PC-9 (cell line): ENCODE results near the gene RNASE7. TPM values are rescaled to one million over a fixed set of nuclear protein-coding genes. Genes with fewer than 3 reads are reported as not detected.

Experiments
- BruUV-seq: library from RNA; stranded (reverse); fragments of 400-500 nt; replicated peaks from 2 replicates; lab custom pipeline; 2021; lab: Mats Ljungman, UMichigan
- CTCF ChIA-PET: fragments of 300-600 bp; sonication (Branson Sonifier 250); formaldehyde crosslinking; loops from one replicate; lab custom pipeline; 2022; ENCODE audit warnings: antibody characterized with exemption; lab: Charles Lee
- POLR2A ChIA-PET: fragments of 300-600 bp; sonication (Branson Sonifier 250); formaldehyde crosslinking; loops from one replicate; lab custom pipeline; 2022; ENCODE audit warnings: antibody characterized with exemption; ENCODE audit not compliant: unreplicated experiment; lab: Charles Lee
- DNase-seq, 2 experiments: peaks; one replicate each; pipeline versions ENCODE4 v3.0.0 to v3.0.0-alpha.2; 2015 to 2022; ENCODE audit warnings: mixed read lengths in 1 of 2
- H2AFZ ChIP-seq: fragments of 200-600 bp; sonication (generic); 2 replicates; pipeline ENCODE4 v1.8.1; 2017; ENCODE audit warnings: antibody characterized with exemption
- H3F3A ChIP-seq: fragments of 200-600 bp; sonication (generic); 2 replicates; pipeline ENCODE4 v1.8.1; 2017; ENCODE audit warnings: antibody characterized with exemption, mild to moderate bottlenecking, low read depth; ENCODE audit not compliant: insufficient read depth
- H3K27ac ChIP-seq: fragments of 200-600 bp; sonication (generic); 2 replicates; pipeline ENCODE4 v1.6.1; 2016; ENCODE audit warnings: mixed run types
- H3K27me3 ChIP-seq: fragments of 200-600 bp; sonication (generic); 2 replicates; pipeline ENCODE4 v1.6.1; 2016; ENCODE audit warnings: low read depth, mixed run types; ENCODE audit not compliant: insufficient read depth
- H3K36me3 ChIP-seq: fragments of 200-600 bp; sonication (generic); 2 replicates; pipeline ENCODE4 v1.6.1; 2016; ENCODE audit warnings: low read depth, mixed run types
- H3K4me1 ChIP-seq: fragments of 200-600 bp; sonication (generic); replicated peaks from 2 replicates; pipeline ENCODE4 v1.6.1; 2016; ENCODE audit warnings: mixed run types; ENCODE audit not compliant: insufficient read depth
- H3K4me2 ChIP-seq: fragments of 200-600 bp; sonication (generic); 2 replicates; pipeline ENCODE4 v1.6.1; 2017; ENCODE audit warnings: mixed run types
- H3K4me3 ChIP-seq: fragments of 200-600 bp; sonication (generic); 2 replicates; pipeline ENCODE4 v1.6.1; 2016; ENCODE audit warnings: mixed run types
- H3K79me2 ChIP-seq: fragments of 200-600 bp; sonication (generic); 2 replicates; pipeline ENCODE4 v1.6.1; 2017; ENCODE audit warnings: low read depth, mixed run types
- H3K9me2 ChIP-seq: fragments of 200-600 bp; sonication (generic); 2 replicates; pipeline ENCODE4 v1.8.1; 2017; ENCODE audit warnings: mild to moderate bottlenecking; ENCODE audit not compliant: insufficient read depth
- H3K9me3 ChIP-seq: fragments of 200-600 bp; sonication (generic); 2 replicates; pipeline ENCODE4 v1.8.1; 2016; ENCODE audit warnings: low read depth; ENCODE audit not compliant: insufficient read depth
- H4K20me1 ChIP-seq: fragments of 200-600 bp; sonication (generic); 2 replicates; pipeline ENCODE4 v1.8.1; 2017; ENCODE audit not compliant: insufficient read depth
- EZH2 ChIP-seq: fragments of 200-600 bp; sonication (generic); IDR thresholded peaks from 2 replicates; pipeline ENCODE4 v1.8.0; 2017; ENCODE audit warnings: antibody characterized with exemption, low read depth
- intact Hi-C: fragments of 100-400 bp; cut with micrococcal nuclease; formaldehyde crosslinking; loops from one replicate; pipeline ENCODE4 v1.10.0; 2022; ENCODE audit not compliant: unreplicated experiment
- total RNA-seq: library from RNA; stranded (reverse); gene quantifications from 2 replicates; pipeline ENCODE4 v1.2.3, GENCODE V29; 2021
- TF ChIP-seq, protein P1 (sequence below): fragments of 200-600 bp; sonication (generic); conservative IDR thresholded peaks from 2 replicates; pipeline ENCODE4 v1.6.1; 2017; ENCODE audit warnings: mixed run types, antibody characterized with exemption, mild to moderate bottlenecking, moderate library complexity

RNASE7 gene
- total RNA-seq, 1 experiment from 2014 or later: not detected

DNA sequence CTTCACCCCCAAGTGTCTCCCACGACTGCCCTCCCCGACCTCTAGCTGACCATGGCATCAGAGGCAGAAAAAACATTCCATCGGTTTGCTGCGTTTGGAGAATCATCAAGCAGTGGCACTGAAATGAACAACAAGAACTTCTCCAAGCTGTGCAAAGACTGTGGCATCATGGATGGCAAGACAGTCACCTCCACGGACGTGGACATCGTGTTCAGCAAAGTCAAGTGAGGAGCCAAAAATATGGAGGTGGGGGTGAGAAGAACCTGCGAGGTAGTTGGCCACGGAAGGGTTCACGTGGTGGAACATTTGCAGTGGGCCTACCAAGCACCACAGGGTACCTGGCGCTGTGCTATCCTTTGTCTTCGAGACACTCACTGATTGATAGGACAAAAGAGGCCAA, 11.6 kb upstream of the RNASE7 start:
- ChIA-PET POLR2A (no interaction called here), CTCF (no interaction called here)
- no peaks in the 10 kb centered on the region for H3F3A ChIP-seq
- no peaks in the 10 kb centered on the region for H3K4me1 ChIP-seq
- DNase-seq: no peak
- TF ChIP-seq, protein P1, sequence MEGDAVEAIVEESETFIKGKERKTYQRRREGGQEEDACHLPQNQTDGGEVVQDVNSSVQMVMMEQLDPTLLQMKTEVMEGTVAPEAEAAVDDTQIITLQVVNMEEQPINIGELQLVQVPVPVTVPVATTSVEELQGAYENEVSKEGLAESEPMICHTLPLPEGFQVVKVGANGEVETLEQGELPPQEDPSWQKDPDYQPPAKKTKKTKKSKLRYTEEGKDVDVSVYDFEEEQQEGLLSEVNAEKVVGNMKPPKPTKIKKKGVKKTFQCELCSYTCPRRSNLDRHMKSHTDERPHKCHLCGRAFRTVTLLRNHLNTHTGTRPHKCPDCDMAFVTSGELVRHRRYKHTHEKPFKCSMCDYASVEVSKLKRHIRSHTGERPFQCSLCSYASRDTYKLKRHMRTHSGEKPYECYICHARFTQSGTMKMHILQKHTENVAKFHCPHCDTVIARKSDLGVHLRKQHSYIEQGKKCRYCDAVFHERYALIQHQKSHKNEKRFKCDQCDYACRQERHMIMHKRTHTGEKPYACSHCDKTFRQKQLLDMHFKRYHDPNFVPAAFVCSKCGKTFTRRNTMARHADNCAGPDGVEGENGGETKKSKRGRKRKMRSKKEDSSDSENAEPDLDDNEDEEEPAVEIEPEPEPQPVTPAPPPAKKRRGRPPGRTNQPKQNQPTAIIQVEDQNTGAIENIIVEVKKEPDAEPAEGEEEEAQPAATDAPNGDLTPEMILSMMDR: no peak
- TF ChIP-seq EZH2: no peak
- no TSS peak for BruUV-seq
- no peak overlapping the region for H3K27ac ChIP-seq
- no peaks in the 10 kb centered on the region for H4K20me1 ChIP-seq
- H3K36me3 ChIP-seq: no peaks in the 10 kb centered on the region
- H3K9me3 ChIP-seq: no peaks in the 10 kb centered on the region
- no peak overlapping the region for H3K4me3 ChIP-seq
- no peak overlapping the region for H2AFZ ChIP-seq
- no peaks in the 10 kb centered on the region for H3K79me2 ChIP-seq
- H3K27me3 ChIP-seq: no peaks in the 10 kb centered on the region; the same call in 1 of the 2 replicates
- no peaks in the 10 kb centered on the region for H3K9me2 ChIP-seq
- no peak overlapping the region for H3K4me2 ChIP-seq
- intact Hi-C loops: no loop called here

DNA sequence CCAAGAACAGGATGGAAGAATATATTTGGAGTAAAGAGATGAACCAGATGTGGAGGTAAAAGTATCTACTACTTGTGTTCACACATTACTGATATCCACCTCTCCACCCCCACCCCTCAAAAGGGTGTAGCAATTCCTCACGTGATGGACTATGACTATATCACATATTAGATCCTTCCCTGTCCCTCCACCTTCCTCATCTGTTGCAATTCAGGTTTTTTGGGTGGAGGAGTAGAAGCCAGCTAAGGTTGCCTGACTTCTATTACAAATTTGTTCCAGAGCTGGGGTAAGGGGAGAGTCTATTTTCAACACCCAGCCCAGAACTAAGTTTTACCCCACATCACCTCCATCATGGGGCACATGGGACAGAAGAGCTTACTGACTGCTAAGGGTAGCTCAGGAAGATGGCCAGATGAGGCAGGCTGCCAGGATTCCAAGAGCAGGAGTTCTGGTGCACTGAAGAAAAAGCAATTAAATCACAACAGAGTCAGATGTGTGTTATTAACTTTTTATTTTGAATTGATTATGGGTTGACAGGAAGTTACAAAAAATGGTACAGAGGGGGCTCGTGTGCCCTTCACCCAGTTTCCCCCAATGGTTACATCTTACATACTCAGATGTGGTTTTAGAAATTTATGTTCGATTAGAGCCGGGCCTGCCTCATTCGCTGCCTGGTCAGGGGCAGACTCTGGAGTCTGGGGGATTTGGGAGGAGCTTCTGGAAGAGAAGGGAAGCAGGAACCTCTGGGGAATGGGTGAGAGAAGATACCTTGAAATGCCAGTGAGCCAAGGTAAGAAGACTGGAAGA, 9.6 kb upstream of the RNASE7 start:
- no peak overlapping the region for H3K27ac ChIP-seq
- H3K4me2 ChIP-seq: no peak overlapping the region
- no peaks in the 10 kb centered on the region for H3K79me2 ChIP-seq
- no peaks in the 10 kb centered on the region; the same call in 1 of the 2 replicates for H3K27me3 ChIP-seq
- ChIA-PET CTCF (no interaction called here), POLR2A (interaction anchor here (0.6 kb wide), 1 partner anchor 18 kb away, joined by 6 read pairs; no protein-coding TSS in a partner anchor)
- H3K36me3 ChIP-seq: no peaks in the 10 kb centered on the region
- H3K4me3 ChIP-seq: no peak overlapping the region
- TF ChIP-seq EZH2: no peak
- TF ChIP-seq, protein P1: no peak
- H3K4me1 ChIP-seq: no peaks in the 10 kb centered on the region
- no peaks in the 10 kb centered on the region for H3K9me3 ChIP-seq
- no peaks in the 10 kb centered on the region for H4K20me1 ChIP-seq
- H2AFZ ChIP-seq: no peak overlapping the region
- intact Hi-C loops: no loop called here
- no peak for DNase-seq
- no TSS peak for BruUV-seq
- H3K9me2 ChIP-seq: no peaks in the 10 kb centered on the region
- no peaks in the 10 kb centered on the region for H3F3A ChIP-seq

DNA sequence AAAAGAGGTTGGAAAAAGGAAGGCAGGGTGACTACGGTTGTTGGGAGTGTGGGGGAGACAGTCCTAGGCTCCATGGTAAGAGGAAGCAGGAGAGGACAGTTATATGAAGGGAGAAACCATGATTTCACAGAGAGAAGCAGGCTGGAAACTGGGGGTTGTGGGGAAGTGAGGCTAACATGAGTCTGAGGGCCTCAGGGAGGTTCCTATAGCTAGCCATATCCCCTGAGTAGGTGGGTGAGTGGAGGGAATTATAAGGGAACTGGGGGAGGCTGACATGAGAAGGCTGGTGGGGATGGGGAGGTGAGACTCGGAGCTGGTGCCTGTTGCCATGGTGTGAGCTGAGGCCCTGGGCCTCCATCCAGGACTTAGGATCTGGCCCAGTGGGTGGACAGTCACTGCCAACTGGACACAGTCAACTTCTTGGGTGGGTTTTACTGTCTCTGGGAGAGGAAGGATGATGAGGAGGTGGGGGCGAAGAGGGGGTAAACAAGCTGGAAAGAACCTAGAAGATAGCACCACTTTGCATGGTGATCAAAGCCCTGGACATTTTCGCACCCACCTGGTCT, 8.9 kb upstream of the RNASE7 start:
- ChIA-PET CTCF (no interaction called here), POLR2A (no interaction called here)
- intact Hi-C loops: no loop called here
- Histone ChIP-seq H3K79me2 (no peaks in the 10 kb centered on the region), H3K9me2 (no peaks in the 10 kb centered on the region), H3K4me3 (no peak overlapping the region), H3F3A (no peaks in the 10 kb centered on the region), H3K4me2 (no peak overlapping the region), H4K20me1 (no peaks in the 10 kb centered on the region), H2AFZ (no peak overlapping the region), H3K9me3 (no peaks in the 10 kb centered on the region), H3K4me1 (no peaks in the 10 kb centered on the region), H3K27ac (no peak overlapping the region), H3K36me3 (no peaks in the 10 kb centered on the region), H3K27me3 (no peaks in the 10 kb centered on the region; the same call in 1 of the 2 replicates)
- DNase-seq: no peak
- no TSS peak for BruUV-seq
- TF ChIP-seq, protein P1: no peak
- TF ChIP-seq EZH2: no peak
